K562 (cell line): ENCODE results near the gene PRKG1.

Source experiments
- BRF1 ChIP-seq: IDR thresholded peaks from 3 replicates; pipeline ENCODE4 v1.6.1; 2011; ENCODE audit warnings: borderline replicate concordance, mild to moderate bottlenecking; ENCODE audit not compliant: insufficient read length; ENCODE audit errors: extremely low read depth
- ESRRA ChIP-seq: fragments of 450-650 bp; IDR thresholded peaks from 2 replicates; pipeline ENCODE4 v1.6.1; 2014; ENCODE audit warnings: low read depth, mild to moderate bottlenecking, moderate library complexity, borderline replicate concordance
- POLR2A ChIP-seq: fragments of 450-650 bp; conservative IDR thresholded peaks from 2 replicates; pipeline ENCODE4 v1.6.1; 2016
- RBBP5 ChIP-seq: fragments of 200-600 bp; sonication (generic); IDR thresholded peaks from 2 replicates; pipeline ENCODE4 v1.6.1; 2012; ENCODE audit warnings: borderline replicate concordance, mild to moderate bottlenecking, low read length, control low read depth, inconsistent platforms; ENCODE audit not compliant: insufficient read depth, poor library complexity, severe bottlenecking
- U2AF2 ChIP-seq: fragments of 200-400 bp; formaldehyde crosslinking; optimal IDR thresholded peaks from 2 replicates; pipeline ENCODE3; 2017; ENCODE audit warnings: low read depth, mild to moderate bottlenecking, low read length
- XRCC5 ChIP-seq: fragments of 200-400 bp; formaldehyde crosslinking; IDR thresholded peaks from 2 replicates; pipeline ENCODE4 v1.6.1; 2017; ENCODE audit warnings: low read depth, mild to moderate bottlenecking, low read length
- TF ChIP-seq, protein P1 (sequence below): sonication (generic); formaldehyde crosslinking; IDR thresholded peaks from 2 replicates; pipeline ENCODE4 v1.8.1; 2023; ENCODE audit warnings: mild to moderate bottlenecking, missing genetic modification reagents
- TF ChIP-seq, protein P2 (sequence below), 3 experiments: IDR thresholded peaks in 2 of 3; conservative IDR thresholded peaks in 1 of 3; 2 replicates each; pipeline ENCODE4 v1.5.1; 2011 to 2012; ENCODE audit warnings: low read length in 3 of 3, mild to moderate bottlenecking in 3 of 3, control low read depth in 2 of 3, improper control_type of control experiment in 1 of 3, inconsistent platforms in 1 of 3, low read depth in 1 of 3, mixed read lengths in 1 of 3, moderate library complexity in 1 of 3; ENCODE audit not compliant: insufficient read depth in 2 of 3
- TF ChIP-seq, protein P3 (sequence below): fragments of 200-800 bp; sonication (Bioruptor generic); IDR thresholded peaks from 2 replicates; pipeline ENCODE4 v1.6.1; 2017; ENCODE audit warnings: missing genetic modification characterization, missing compliant biosample characterization
- TF ChIP-seq, protein P4 (sequence below), 2 experiments: fragments of 450-650 bp in 1 of 2; sonication (generic) in 1 of 2; formaldehyde crosslinking in 1 of 2; IDR thresholded peaks; 2 replicates each; pipeline versions ENCODE4 v1.7.1 to v1.9.0; 2016 to 2022; ENCODE audit warnings: inconsistent platforms in 1 of 2, mild to moderate bottlenecking in 1 of 2, missing genetic modification reagents in 1 of 2

DNA sequence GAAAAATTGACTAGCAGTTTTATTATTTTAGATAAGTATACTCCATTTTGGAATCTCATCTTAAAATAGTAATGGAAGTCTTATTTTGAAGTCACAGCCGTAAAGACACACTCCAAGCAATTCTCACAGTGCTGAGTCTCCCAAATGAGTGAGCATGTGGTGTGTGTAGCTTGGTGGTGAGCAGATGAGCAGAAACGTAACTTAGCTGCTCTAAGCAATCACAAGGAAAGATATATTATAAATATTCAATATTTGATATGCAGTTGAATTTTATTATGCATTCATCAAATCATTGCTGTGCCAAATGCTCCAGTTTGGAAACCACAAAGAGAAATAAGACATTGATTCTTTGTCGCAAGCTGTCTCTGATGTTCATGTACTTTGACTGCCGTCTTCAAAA lies 563.9 kb downstream of the PRKG1 start:
- TF ChIP-seq U2AF2, result no peak
- TF ChIP-seq BRF1, result no peak
- TF ChIP-seq, protein P1, sequence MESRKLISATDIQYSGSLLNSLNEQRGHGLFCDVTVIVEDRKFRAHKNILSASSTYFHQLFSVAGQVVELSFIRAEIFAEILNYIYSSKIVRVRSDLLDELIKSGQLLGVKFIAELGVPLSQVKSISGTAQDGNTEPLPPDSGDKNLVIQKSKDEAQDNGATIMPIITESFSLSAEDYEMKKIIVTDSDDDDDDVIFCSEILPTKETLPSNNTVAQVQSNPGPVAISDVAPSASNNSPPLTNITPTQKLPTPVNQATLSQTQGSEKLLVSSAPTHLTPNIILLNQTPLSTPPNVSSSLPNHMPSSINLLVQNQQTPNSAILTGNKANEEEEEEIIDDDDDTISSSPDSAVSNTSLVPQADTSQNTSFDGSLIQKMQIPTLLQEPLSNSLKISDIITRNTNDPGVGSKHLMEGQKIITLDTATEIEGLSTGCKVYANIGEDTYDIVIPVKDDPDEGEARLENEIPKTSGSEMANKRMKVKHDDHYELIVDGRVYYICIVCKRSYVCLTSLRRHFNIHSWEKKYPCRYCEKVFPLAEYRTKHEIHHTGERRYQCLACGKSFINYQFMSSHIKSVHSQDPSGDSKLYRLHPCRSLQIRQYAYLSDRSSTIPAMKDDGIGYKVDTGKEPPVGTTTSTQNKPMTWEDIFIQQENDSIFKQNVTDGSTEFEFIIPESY (CRISPR knock-in tag), result no peak
- no peak for TF ChIP-seq ESRRA
- TF ChIP-seq, protein P2, sequence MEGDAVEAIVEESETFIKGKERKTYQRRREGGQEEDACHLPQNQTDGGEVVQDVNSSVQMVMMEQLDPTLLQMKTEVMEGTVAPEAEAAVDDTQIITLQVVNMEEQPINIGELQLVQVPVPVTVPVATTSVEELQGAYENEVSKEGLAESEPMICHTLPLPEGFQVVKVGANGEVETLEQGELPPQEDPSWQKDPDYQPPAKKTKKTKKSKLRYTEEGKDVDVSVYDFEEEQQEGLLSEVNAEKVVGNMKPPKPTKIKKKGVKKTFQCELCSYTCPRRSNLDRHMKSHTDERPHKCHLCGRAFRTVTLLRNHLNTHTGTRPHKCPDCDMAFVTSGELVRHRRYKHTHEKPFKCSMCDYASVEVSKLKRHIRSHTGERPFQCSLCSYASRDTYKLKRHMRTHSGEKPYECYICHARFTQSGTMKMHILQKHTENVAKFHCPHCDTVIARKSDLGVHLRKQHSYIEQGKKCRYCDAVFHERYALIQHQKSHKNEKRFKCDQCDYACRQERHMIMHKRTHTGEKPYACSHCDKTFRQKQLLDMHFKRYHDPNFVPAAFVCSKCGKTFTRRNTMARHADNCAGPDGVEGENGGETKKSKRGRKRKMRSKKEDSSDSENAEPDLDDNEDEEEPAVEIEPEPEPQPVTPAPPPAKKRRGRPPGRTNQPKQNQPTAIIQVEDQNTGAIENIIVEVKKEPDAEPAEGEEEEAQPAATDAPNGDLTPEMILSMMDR (IDR thresholded peaks at IDR 0.05 in 2 of 3, conservative IDR thresholded peaks at IDR 0.05 in 1 of 3; ENCODE audit: insufficient read depth in 2 of 3, low read depth in 1 of 3, low read length in 3 of 3), result no peak
- no peak for TF ChIP-seq POLR2A
- TF ChIP-seq, protein P3, sequence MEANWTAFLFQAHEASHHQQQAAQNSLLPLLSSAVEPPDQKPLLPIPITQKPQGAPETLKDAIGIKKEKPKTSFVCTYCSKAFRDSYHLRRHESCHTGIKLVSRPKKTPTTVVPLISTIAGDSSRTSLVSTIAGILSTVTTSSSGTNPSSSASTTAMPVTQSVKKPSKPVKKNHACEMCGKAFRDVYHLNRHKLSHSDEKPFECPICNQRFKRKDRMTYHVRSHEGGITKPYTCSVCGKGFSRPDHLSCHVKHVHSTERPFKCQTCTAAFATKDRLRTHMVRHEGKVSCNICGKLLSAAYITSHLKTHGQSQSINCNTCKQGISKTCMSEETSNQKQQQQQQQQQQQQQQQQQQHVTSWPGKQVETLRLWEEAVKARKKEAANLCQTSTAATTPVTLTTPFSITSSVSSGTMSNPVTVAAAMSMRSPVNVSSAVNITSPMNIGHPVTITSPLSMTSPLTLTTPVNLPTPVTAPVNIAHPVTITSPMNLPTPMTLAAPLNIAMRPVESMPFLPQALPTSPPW (CRISPR knock-in tag), result no peak
- TF ChIP-seq, protein P4, sequence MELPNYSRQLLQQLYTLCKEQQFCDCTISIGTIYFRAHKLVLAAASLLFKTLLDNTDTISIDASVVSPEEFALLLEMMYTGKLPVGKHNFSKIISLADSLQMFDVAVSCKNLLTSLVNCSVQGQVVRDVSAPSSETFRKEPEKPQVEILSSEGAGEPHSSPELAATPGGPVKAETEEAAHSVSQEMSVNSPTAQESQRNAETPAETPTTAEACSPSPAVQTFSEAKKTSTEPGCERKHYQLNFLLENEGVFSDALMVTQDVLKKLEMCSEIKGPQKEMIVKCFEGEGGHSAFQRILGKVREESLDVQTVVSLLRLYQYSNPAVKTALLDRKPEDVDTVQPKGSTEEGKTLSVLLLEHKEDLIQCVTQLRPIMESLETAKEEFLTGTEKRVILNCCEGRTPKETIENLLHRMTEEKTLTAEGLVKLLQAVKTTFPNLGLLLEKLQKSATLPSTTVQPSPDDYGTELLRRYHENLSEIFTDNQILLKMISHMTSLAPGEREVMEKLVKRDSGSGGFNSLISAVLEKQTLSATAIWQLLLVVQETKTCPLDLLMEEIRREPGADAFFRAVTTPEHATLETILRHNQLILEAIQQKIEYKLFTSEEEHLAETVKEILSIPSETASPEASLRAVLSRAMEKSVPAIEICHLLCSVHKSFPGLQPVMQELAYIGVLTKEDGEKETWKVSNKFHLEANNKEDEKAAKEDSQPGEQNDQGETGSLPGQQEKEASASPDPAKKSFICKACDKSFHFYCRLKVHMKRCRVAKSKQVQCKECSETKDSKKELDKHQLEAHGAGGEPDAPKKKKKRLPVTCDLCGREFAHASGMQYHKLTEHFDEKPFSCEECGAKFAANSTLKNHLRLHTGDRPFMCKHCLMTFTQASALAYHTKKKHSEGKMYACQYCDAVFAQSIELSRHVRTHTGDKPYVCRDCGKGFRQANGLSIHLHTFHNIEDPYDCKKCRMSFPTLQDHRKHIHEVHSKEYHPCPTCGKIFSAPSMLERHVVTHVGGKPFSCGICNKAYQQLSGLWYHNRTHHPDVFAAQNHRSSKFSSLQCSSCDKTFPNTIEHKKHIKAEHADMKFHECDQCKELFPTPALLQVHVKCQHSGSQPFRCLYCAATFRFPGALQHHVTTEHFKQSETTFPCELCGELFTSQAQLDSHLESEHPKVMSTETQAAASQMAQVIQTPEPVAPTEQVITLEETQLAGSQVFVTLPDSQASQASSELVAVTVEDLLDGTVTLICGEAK (IDR thresholded peaks at IDR 0.05), result no peak
- TF ChIP-seq, protein P4 (CRISPR knock-in tag; IDR thresholded peaks at IDR 0.05), result no peak
- TF ChIP-seq RBBP5, result no peak
- TF ChIP-seq XRCC5, result no peak
